HG02588 (cell line): ENCODE measurements around the gene ARL2BP.
"Not testable (repeated sequence)": the region's sequence is repeated elsewhere in the genome, so short reads cannot be mapped to it uniquely, and the experiment has no call there.

Experiments used
- ATAC-seq: cut with Tn5 transposase; IDR thresholded peaks from one replicate; pipeline ENCODE4 v1.9.1; 2021; ENCODE audit warnings: mild to moderate bottlenecking, moderate library complexity; ENCODE audit not compliant: unreplicated experiment

ARL2BP gene

GRCh38 chr16:57244767-57245471 lies at the start of gene ARL2BP:
Gene ARL2BP, plus strand, starts transcription at chr16:57245259. Its CDS starts 109 bp downstream, at chr16:57245368.
- ATAC-seq: peak; percentile 96

- ATAC-seq: no peak
These were observed 48.8 kb upstream of the ARL2BP start for GRCh38 chr16:57196286-57196685.

GRCh38 chr16:57196753-57197152 lies 48.3 kb upstream of the ARL2BP start:
- ATAC-seq: no peak

GRCh38 chr16:57200321-57200720 lies 44.7 kb upstream of the ARL2BP start:
- ATAC-seq: not testable (repeated sequence)

DNA sequence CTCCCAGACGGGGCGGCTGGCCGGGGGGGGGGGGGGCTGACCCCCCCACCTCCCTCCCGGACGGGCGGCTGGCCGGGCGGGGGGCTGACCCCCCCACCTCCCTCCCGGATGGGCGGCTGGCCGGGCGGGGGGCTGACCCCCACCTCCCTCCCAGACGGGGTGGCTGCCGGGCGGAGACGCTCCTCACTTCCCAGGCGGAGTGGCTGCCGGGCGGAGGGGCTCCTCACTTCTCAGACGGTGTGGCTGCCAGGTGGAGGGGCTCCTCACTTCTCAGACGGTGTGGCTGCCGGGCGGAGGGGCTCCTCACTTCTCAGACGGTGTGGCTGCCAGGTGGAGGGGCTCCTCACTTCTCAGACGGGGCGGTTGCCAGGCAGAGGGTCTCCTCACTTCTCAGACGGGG lies 44.1 kb upstream of the ARL2BP start:
- not testable (repeated sequence) for ATAC-seq

- ATAC-seq: no peak
These were observed 42.8 kb upstream of the ARL2BP start for GRCh38 chr16:57202095-57202886.

GRCh38 chr16:57203451-57203850 lies 41.6 kb upstream of the ARL2BP start:
- no peak for ATAC-seq

DNA sequence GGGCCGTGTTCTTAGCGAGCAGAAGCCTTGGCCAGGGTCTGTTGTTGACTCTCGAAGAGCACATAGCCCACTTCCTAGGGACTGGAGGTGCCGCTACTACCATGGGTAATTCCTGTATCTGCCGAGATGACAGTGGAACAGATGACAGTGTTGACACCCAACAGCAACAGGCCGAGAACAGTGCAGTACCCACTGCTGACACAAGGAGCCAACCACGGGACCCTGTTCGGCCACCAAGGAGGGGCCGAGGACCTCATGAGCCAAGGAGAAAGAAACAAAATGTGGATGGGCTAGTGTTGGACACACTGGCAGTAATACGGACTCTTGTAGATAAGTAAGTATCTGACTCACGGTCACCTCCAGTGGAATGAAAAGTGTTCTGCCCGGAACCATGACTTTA lies 40.4 kb upstream of the ARL2BP start:
- ATAC-seq: no peak

GRCh38 chr16:57208926-57209325 lies 36.1 kb upstream of the ARL2BP start:
- ATAC-seq: no peak

DNA sequence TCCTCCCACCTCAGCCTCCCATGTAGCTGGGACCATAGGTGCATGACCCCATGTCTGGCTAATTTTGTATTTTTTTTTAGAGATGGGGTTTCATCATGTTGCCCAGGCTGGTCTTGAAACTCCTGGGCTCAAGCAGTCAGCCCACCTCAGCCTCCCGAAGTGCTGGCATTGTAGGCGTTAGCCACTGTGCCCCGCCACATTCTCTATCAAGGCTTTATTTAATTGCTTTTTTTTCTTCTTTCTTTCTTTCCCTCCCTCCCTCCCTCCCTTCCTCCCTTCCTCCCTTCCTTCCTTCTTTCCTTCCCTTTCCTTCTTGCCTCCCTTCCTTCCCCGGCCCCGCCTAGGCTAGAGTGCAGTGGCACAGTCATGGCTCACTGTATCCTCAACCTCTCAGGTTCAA lies 35.3 kb upstream of the ARL2BP start:
- no peak for ATAC-seq

GRCh38 chr16:57213462-57213861 lies 31.6 kb upstream of the ARL2BP start:
- ATAC-seq: no peak

DNA sequence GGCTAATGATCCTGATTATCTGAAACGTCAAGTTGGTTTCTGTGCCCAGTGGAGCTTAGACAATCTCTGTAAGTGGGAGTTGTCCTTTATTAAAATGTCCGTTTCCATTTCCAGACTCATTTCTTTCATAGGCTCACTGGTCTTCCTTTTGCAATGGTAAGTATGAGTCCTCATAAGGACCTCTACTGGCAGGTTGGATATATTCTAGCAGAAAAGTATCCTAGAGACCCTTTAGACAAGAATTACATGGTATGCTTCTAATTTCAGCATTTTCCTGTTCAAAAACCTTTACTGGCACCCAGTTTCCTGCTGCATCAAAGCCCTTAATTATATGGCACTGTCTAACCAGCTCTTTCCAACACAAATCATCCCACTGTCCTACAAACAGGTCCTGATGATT lies 28.1 kb upstream of the ARL2BP start:
- ATAC-seq: no peak

DNA sequence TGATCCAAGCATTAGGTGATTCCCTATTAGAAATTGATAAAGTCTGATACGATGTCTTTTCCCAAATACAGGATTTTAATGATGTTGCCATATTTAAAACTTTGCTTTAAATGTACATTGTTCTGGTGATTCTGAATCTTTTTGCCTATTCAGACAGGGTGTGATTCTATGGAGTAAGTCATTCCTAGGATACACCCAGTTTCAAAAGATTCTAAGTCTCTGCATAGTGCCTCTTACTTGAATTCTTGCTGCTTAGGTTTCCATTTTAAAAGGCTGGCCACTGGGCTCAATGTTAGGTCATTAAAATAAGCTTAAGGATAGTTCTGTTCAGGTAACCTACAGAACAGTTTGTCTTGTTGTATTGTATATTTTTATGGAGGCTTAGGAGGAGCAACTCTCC lies 22.0 kb upstream of the ARL2BP start:
- no peak for ATAC-seq

GRCh38 chr16:57224651-57225335 lies 20.3 kb upstream of the ARL2BP start:
- ATAC-seq: no peak

DNA sequence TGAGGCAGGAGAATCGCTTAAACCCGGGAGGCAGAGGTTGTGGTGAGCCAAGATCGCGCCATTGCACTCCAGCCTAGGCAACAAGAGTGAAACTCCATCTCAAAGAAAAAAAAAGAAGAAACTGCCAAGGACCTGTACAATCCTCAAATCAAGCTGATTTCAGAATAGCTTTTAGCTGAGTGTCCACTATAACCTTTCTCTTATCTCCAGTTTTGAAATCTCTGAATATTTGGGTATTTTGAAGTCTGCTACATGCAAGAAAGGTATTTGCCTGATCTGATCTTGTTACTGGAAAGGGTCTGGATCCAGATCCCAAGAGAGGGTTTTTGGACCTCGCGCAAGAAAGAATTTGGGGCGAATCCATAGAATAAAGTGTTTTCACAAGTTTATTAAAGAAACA lies 19.1 kb upstream of the ARL2BP start:
- no peak for ATAC-seq

DNA sequence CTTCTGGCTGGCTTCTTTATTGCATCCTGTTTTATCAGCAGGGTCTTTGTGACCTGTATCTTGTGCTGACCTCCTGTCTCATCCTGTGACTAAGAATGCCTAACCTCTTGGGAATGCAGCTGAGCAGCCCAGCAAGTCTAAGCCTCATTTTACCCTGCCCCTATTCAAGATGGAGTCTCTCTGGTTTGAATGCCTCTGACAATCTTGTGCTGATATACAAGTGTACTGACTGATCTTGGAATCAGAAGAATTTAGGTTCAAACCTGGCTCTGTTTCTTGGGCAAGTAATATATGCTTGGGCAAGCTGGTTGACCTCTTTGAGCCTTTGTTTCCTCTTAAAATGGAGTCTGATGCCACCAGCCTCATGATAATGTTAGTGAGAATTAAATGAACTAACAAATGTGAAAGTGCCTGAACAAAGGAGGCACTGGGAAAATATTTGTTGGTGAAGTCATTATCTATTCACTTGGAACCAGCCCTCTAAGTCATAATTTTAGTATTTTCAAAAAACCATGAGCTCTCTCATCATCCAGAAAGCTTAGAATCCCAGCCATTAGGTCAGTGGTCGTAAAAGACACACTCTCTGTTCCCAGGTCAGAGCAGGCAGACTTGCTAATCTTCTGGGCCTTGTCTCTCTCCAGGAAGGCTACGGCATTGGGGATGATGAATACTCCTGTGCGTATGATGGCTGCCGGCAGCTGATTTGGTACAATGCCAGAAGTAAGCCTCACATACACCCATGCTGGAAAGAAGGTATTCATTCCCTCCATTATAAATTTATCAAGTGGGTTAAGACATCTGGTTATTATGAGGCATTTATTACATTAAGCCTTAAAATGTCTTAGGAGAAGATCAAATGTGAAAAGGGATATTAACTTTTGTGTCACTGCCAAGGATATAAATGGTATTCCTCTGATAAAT lies 18.1 kb upstream of the ARL2BP start:
- ATAC-seq: no peak

GRCh38 chr16:57229079-57229478 lies 16.0 kb upstream of the ARL2BP start:
- ATAC-seq: no peak

DNA sequence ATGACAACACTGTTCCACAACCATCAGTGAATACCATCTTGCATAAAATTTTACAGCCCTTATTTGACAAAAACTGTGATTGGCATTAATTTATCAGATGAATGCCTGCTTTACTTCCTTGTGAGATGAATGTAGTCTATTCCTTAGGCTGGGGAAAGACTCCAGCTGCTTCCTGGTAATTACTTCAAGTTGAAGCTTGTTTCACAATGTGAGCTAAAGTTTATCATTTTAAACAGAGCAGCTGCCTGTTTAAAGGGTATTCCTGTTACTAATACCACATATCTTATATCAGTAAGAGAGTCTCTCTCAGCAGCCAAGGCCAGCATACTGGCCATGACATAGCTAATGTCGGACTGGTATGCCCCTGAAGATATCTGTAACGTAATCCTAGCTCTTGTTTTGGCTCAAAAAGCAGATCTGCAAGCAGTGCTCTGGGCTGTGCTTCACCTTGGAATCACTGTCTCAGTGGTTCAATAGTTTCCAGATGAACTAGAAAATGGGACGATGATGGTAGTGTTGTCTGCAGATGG lies 13.2 kb upstream of the ARL2BP start:
- ATAC-seq: no peak

- ATAC-seq: no peak
These were observed 10.9 kb upstream of the ARL2BP start for GRCh38 chr16:57233944-57234706.

DNA sequence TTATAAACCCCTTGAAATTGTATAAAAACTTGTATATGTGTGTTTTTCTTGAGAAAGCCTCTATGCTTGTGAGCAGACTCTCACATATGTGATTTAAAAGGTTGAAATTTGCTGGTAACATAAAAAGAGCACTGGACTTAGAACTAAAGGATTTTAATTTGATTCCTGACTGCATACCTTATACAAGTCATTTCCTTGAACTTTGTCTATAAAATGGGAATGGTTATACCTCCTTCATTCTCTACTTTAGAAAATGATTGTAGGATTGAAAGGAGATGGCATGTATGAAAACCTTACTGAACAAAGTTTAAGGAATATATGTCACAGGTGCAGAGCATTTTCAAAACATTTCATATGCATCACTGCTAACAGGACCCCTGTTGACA lies 10.4 kb upstream of the ARL2BP start:
- ATAC-seq: no peak
